Transverse colon (tissue), 4 donors: ENCODE measurements around the gene CD3G. TPM values are rescaled to one million over a fixed set of nuclear protein-coding genes. Genes with fewer than 3 reads are reported as not detected.

Experiments used
- DNase-seq: peaks from one replicate; pipeline ENCODE4 v3.0.0-alpha.2; 2019
- H3K27ac ChIP-seq, 4 donors: fragments of 200-600 bp; sonication (generic); 2 replicates each; pipeline ENCODE4 v1.5.1; 2016 to 2018; ENCODE audit warnings: inconsistent platforms in 4 of 4
- H3K27me3 ChIP-seq: fragments of 200-600 bp; sonication (generic); 2 replicates; pipeline ENCODE4 v1.5.1; 2017; ENCODE audit warnings: inconsistent platforms
- H3K36me3 ChIP-seq, 4 donors: fragments of 200-600 bp; sonication (generic); 2 replicates each; pipeline ENCODE4 v1.5.1; 2017 to 2019; ENCODE audit warnings: inconsistent platforms in 4 of 4
- H3K4me1 ChIP-seq, 4 donors: fragments of 200-600 bp; sonication (generic); 2 replicates each; pipeline ENCODE4 v1.5.1; 2017 to 2020; ENCODE audit warnings: inconsistent platforms in 4 of 4
- H3K4me3 ChIP-seq, 4 donors: fragments of 200-600 bp; sonication (generic); 1 replicate in 1 of 4; 2 replicates in 3 of 4; pipeline versions ENCODE4 v1.5.1 to v1.6.1; 2017 to 2019; ENCODE audit warnings: inconsistent platforms in 4 of 4
- H3K9me3 ChIP-seq, 2 donors: fragments of 200-600 bp; sonication (generic); 2 replicates each; pipeline ENCODE4 v1.5.1; 2017 to 2019; ENCODE audit warnings: inconsistent platforms in 2 of 2
- CTCF ChIP-seq, 5 experiments: fragments of 200-600 bp in 3 of 5; fragments of 450-650 bp in 2 of 5; sonication (generic) in 3 of 5; IDR thresholded peaks; 1 replicate in 2 of 5; 2 replicates in 3 of 5; pipeline ENCODE4 v1.5.1; 2016 to 2017; ENCODE audit warnings: antibody characterized with exemption in 5 of 5, inconsistent platforms in 3 of 5, mild to moderate bottlenecking in 2 of 5, moderate library complexity in 1 of 5
- EP300 ChIP-seq: sonication (generic); formaldehyde crosslinking; IDR thresholded peaks from one replicate; pipeline ENCODE4 v1.6.1; 2017; ENCODE audit warnings: antibody characterized with exemption, low read depth
- POLR2A ChIP-seq: fragments of 450-650 bp; IDR thresholded peaks from one replicate; pipeline ENCODE4 v1.6.1; 2016; ENCODE audit warnings: antibody characterized with exemption, mild to moderate bottlenecking, moderate library complexity
- POLR2AphosphoS5 ChIP-seq, 3 donors: sonication (generic); formaldehyde crosslinking; IDR thresholded peaks; one replicate each; pipeline ENCODE4 v1.6.1; 2016; ENCODE audit warnings: antibody characterized with exemption in 3 of 3
- WGBS, 2 donors: methylation state at CpG; one replicate each; pipeline ENCODE4 v1.1.5; 2018; ENCODE audit warnings: low coverage in 1 of 2; 5-methylcytosine and 5-hydroxymethylcytosine counted together
- in situ Hi-C, 4 donors: fragments of 200-750 bp; cut with MboI; loops; one replicate each; pipeline versions ENCODE4 v1.15.0 to v1.15.1; 2017; ENCODE audit warnings: low sequenced_read_pairs in 3 of 4, low pct_ligation_motif_present in 1 of 4, low pct_unique_long_range_greater_than_20kb in 1 of 4
- intact Hi-C: fragments of 100-400 bp; cut with DNase I; formaldehyde crosslinking; loops from one replicate; pipeline ENCODE4 v1.15.1; 2023; ENCODE audit warnings: low total_unique reads
- total RNA-seq, 4 donors: library from RNA; depleted of rRNA; stranded (reverse); fragments of >200 nt; gene quantifications; one replicate each; pipeline ENCODE4 v1.1.0, GENCODE V29; 2016

The CD3G gene
- total RNA-seq, 4 donors from 2014 or later = 2.2 to 5.4 (median 2.2) TPM; not detected in 1

GRCh38 chr11:118313242-118313641 lies 30.9 kb upstream of the CD3G start:
- DNase-seq = no peak
- Histone ChIP-seq H3K9me3 (no peaks in the 10 kb centered on the region), H3K36me3 (no peaks in the 10 kb centered on the region), H3K4me1 (peaks cover 18 to 47% (median 35%) of the 10 kb centered on the region in 4 donors), H3K4me3 (no peak overlapping the region), H3K27me3 (peaks cover 5% of the 10 kb centered on the region), H3K27ac (no peak overlapping the region)
- intact Hi-C loops = no loop called here
- WGBS, 2 donors = 38 to 61% methylated on average over 1 to 4 of the region's 4 CpGs
- TF ChIP-seq POLR2A (no peak), POLR2AphosphoS5 (IDR thresholded peaks at IDR 0.05) (no peak), EP300 (no peak), CTCF (IDR thresholded peaks at IDR 0.05) (no peak)
- in situ Hi-C loops = no loop called here

- Histone ChIP-seq H3K27me3 (peaks cover 5% of the 10 kb centered on the region), H3K4me1 (peaks cover 18 to 58% (median 37%) of the 10 kb centered on the region in 4 donors), H3K9me3 (no peaks in the 10 kb centered on the region), H3K4me3 (peak overlapping the region in 1 of 4 donors; percentile 10), H3K27ac (peak overlapping the region; percentile 14 to 69 (median 46)), H3K36me3 (no peaks in the 10 kb centered on the region)
- in situ Hi-C loops = no loop called here
- intact Hi-C loops = no loop called here
- TF ChIP-seq CTCF (IDR thresholded peaks at IDR 0.05) = no peak
- TF ChIP-seq EP300 = no peak
- TF ChIP-seq POLR2AphosphoS5 (IDR thresholded peaks at IDR 0.05) = no peak
- no peak for TF ChIP-seq POLR2A
- DNase-seq = no peak
- 41 to 86% methylated on average over 2 to 7 of the region's 7 CpGs for WGBS, 2 donors
Measured at GRCh38 chr11:118314988-118315411, 29.1 kb upstream of the CD3G start.

- no peak for DNase-seq
- no peaks in the 10 kb centered on the region for H3K9me3 ChIP-seq
- H3K27ac ChIP-seq = no peak overlapping the region
- intact Hi-C loops (no loop called here), in situ Hi-C loops (no loop called here)
- H3K36me3 ChIP-seq = no peaks in the 10 kb centered on the region
- 73 to 88% methylated on average over 4 of the region's 4 CpGs for WGBS, 2 donors
- peaks cover 5% of the 10 kb centered on the region for H3K27me3 ChIP-seq
- H3K4me3 ChIP-seq = no peak overlapping the region
- peaks cover 18 to 73% (median 44%) of the 10 kb centered on the region in 4 donors for H3K4me1 ChIP-seq
- TF ChIP-seq POLR2AphosphoS5 (IDR thresholded peaks at IDR 0.05) = no peak
- TF ChIP-seq POLR2A = no peak
- no peak for TF ChIP-seq EP300
- no peak for TF ChIP-seq CTCF (IDR thresholded peaks at IDR 0.05)
Measured at GRCh38 chr11:118318124-118318523, 26.0 kb upstream of the CD3G start.

GRCh38 chr11:118318581-118319336 lies 25.4 kb upstream of the CD3G start:
- Histone ChIP-seq H3K27me3 (peaks cover 5% of the 10 kb centered on the region), H3K4me3 (no peak overlapping the region), H3K27ac (no peak overlapping the region), H3K9me3 (no peaks in the 10 kb centered on the region), H3K36me3 (no peaks in the 10 kb centered on the region), H3K4me1 (peaks cover 18 to 73% (median 44%) of the 10 kb centered on the region in 4 donors)
- 85 to 90% methylated on average over 8 to 11 of the region's 11 CpGs for WGBS, 2 donors
- in situ Hi-C loops = no loop called here
- TF ChIP-seq POLR2AphosphoS5 (IDR thresholded peaks at IDR 0.05) (no peak), EP300 (no peak), POLR2A (no peak), CTCF (IDR thresholded peaks at IDR 0.05) (no peak)
- intact Hi-C loops = no loop called here
- DNase-seq = no peak
